HG02885 (cell line): Measurements from ENCODE around the gene FES.
"Not testable (repeated sequence)": the region's sequence is repeated elsewhere in the genome, so short reads cannot be mapped to it uniquely, and the experiment has no call there.

Experiments used
- ATAC-seq: cut with Tn5 transposase; IDR thresholded peaks from one replicate; pipeline ENCODE4 v1.9.1; 2021; ENCODE audit warnings: mild to moderate bottlenecking; ENCODE audit not compliant: unreplicated experiment, poor library complexity

FES gene

GRCh38 chr15:90874986-90875385, 9.3 kb upstream of the FES start:
- ATAC-seq, result not testable (repeated sequence)

DNA sequence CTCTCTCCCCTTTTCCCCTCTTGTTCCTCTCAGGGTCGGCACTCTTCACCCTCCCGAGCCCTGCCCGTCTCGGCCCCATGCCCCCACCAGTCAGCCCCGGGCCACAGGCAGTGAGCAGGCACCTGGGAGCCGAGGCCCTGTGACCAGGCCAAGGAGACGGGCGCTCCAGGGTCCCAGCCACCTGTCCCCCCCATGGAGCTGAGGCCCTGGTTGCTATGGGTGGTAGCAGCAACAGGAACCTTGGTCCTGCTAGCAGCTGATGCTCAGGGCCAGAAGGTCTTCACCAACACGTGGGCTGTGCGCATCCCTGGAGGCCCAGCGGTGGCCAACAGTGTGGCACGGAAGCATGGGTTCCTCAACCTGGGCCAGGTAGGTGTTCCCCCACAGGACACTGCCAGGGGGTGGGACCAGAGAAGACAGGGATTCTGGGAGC, 8.7 kb upstream of the FES start:
- ATAC-seq, result no peak

GRCh38 chr15:90876046-90876445, 8.3 kb upstream of the FES start:
- ATAC-seq, result no peak

GRCh38 chr15:90876512-90877170, 7.7 kb upstream of the FES start:
- ATAC-seq, result no peak

- no peak for ATAC-seq
Observed at GRCh38 chr15:90877315-90877714, 7.0 kb upstream of the FES start.

- no peak for ATAC-seq
Observed at GRCh38 chr15:90877996-90878395, 6.3 kb upstream of the FES start.

GRCh38 chr15:90878660-90879059, 5.6 kb upstream of the FES start:
- no peak for ATAC-seq

GRCh38 chr15:90879730-90880366, 4.5 kb upstream of the FES start:
- no peak for ATAC-seq

DNA sequence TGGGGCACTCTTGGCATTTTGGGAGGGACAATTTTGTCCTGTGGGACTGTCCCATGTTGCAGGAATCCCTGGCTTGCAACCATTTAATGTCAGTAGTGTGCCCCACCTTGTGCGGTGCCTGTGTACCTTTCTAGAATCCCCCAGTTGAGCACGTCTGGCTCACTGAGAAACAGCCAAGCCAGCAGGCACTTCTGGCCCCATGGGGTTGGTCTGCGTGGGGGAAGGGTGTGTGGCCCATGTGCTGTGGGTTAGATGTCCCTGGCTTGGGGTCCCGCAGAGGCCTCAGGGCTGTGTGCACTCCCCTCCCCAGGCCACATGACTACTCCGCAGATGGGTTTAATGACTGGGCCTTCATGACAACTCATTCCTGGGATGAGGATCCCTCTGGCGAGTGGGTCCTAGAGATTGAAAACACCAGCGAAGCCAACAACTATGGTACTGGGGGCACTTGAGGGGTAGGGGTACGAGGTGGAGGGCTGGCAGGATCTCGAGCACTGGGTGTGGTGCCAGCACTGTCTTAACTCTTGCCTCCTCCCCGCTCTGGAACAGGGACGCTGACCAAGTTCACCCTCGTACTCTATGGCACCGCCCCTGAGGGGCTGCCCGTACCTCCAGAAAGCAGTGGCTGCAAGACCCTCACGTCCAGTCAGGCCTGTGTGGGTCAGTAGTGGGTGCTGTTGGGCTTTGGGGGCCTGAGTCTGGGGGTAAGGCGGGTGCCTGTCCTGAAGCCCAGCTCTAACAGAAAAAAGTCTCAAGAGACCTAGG, 3.7 kb upstream of the FES start:
- no peak for ATAC-seq

DNA sequence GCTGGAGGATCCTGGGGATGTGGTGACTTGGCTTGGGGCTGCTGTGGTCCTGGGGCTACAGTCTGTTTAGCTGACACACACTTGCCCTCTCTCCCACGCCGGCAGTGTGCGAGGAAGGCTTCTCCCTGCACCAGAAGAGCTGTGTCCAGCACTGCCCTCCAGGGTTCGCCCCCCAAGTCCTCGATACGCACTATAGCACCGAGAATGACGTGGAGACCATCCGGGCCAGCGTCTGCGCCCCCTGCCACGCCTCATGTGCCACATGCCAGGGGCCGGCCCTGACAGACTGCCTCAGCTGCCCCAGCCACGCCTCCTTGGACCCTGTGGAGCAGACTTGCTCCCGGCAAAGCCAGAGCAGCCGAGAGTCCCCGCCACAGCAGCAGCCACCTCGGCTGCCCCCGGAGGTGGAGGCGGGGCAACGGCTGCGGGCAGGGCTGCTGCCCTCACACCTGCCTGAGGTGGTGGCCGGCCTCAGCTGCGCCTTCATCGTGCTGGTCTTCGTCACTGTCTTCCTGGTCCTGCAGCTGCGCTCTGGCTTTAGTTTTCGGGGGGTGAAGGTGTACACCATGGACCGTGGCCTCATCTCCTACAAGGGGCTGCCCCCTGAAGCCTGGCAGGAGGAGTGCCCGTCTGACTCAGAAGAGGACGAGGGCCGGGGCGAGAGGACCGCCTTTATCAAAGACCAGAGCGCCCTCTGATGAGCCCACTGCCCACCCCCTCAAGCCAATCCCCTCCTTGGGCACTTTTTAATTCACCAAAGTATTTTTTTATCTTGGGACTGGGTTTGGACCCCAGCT, 2.9 kb upstream of the FES start:
- ATAC-seq, result no peak

GRCh38 chr15:90881978-90882721, 2.2 kb upstream of the FES start:
- no peak for ATAC-seq

- ATAC-seq, result no peak
Observed at GRCh38 chr15:90882781-90883525, 1.4 kb upstream of the FES start.

DNA sequence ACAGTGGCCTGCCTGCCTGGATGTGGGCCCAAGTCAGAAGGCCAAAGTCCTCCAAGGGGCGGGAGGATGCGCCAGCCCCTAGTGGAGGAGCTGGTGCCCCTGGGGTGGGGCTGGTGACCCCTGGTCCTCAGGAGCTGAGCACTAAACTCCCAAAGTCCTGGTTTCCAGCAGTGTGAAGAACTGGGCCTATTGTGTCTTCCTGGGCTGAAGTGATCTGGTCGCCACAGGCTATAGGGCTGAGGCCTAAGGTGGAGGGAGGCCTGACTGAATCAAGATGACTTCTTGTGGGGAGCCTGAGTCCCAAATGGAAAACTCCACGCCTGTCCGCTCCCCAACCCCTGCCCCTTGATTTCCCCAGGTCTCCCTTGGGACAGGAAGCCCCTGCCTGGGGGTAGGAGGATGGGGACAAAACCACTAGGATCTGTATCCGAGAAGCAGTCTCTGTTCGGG, 753 bp upstream of the FES start:
- ATAC-seq, result no peak

DNA sequence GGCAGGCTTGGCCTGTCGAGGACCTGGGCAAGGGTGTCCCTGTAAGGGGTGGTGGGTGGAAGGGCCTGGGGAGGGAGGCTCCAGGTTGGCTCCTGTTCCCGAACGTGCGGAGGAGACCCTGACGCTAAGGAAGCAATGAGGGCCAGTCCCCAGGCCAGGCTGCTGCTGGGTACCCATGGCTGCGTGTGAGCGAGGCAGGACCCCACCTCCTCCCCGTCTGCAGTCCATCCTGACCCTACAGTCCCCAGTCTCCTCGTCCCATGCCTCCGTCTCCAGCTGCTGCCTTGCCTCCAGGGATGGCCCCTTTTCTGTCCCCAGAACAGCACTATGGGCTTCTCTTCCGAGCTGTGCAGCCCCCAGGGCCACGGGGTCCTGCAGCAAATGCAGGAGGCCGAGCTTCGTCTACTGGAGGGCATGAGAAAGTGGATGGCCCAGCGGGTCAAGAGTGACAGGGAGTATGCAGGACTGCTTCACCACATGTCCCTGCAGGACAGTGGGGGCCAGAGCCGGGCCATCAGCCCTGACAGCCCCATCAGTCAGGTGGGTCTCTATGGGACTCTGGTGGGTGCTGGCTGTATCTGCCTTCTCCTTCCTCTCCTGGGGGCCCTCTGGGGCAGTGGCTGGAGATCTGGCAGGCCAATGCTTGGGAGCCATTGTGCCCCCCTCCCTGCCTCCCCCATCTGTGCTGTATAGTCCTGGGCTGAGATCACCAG, 571 bp downstream of the FES start:
- ATAC-seq, result peak; percentile 3

GRCh38 chr15:90885432-90886290, 1.4 kb downstream of the FES start:
- ATAC-seq, result peak; percentile 45

DNA sequence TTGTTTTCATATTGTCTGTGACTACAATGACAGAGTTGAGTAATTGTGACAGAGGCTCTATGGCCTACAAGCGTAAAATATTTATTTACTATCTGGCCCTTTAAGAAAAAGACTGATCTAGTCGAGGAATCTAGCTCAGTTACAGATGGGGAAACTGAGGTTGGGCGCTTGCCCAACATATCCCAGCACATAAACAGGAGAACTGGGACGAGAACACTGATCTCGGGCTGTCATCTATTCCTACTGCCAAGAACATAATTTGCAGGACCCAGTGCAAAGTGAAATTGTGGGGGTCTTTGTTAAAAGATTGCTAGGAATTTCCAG, 1.9 kb downstream of the FES start:
- ATAC-seq, result no peak

- no peak for ATAC-seq
Observed at GRCh38 chr15:90887037-90887481, 2.8 kb downstream of the FES start.

GRCh38 chr15:90889313-90889730, 5.0 kb downstream of the FES start:
- no peak for ATAC-seq
